ENCODE measurements around the gene LDOC1. TPM values are rescaled to one million over a fixed set of nuclear protein-coding genes. Genes with fewer than 3 reads are reported as not detected.

Gene LDOC1
- total and polyA plus RNA-seq, 2 of the 8 experiments (the other 6 are each of a cell fraction or from before 2014, with no cell fraction given) = 19.1 to 52.4 TPM

DNA sequence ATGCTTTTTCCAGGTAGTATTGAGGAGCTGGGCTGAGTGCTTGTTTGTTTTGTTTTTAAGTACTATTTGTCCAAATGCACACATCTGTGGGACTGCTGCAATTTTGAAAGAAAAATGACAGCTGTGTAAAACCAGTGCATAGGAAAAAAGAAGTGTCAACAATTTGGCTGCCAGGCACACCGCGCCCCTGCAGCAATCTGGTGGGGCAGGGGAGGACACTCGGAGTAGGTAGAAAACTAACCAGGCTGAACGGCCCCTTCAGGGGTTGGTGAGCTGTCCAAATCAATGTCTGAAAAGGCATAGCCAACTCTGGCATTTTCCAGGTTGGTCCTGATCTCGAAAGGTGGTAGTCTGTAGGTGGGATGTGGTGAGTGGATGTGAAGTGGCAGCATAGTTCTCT is 1.1 kb downstream of the LDOC1 start:
- H3K23ac ChIP-seq (ENCODE audit: insufficient read length) = no peak overlapping the region
- peak overlapping the region; percentile 67 to 96 (median 77) for H3K4me3 ChIP-seq (ENCODE audit: extremely low read depth in 1 of 4, insufficient read depth in 2 of 4, low read depth in 3 of 4, low read length in 4 of 4)
- no peak overlapping the region for H3K56ac ChIP-seq (replicated peaks; ENCODE audit: insufficient read length, low read depth, low read length)
- peaks cover 0 to 4% of the 10 kb centered on the region in 2 experiments for H4K20me1 ChIP-seq (replicated peaks in 1 of 2; ENCODE audit: control insufficient read depth in 1 of 2, insufficient read depth in 2 of 2, low read length in 2 of 2)
- H3K4me1 ChIP-seq (replicated peaks in 1 of 4; ENCODE audit: control insufficient read depth in 3 of 4, insufficient read depth in 4 of 4, low read length in 3 of 4) = peaks cover 0 to 4% (median 0%) of the 10 kb centered on the region in 4 experiments; a peak in 3 of 7 replicates
- no peaks in the 10 kb centered on the region for H3K27me3 ChIP-seq (replicated peaks in 1 of 4; ENCODE audit: control insufficient read depth in 3 of 4, extremely low read depth in 1 of 4, insufficient read depth in 3 of 4, low read length in 3 of 4)
- no peak for FAIRE-seq
- H3K9me3 ChIP-seq (ENCODE audit: insufficient read depth in 2 of 2, low read depth in 1 of 2, low read length in 1 of 2) = no peaks in the 10 kb centered on the region
- H3K4me2 ChIP-seq (ENCODE audit: insufficient read depth in 1 of 2, low read depth in 2 of 2, low read length in 2 of 2) = peak overlapping the region; percentile 76 to 81
- H3K18ac ChIP-seq (ENCODE audit: extremely low read depth, low read length) = no peak overlapping the region
- TF ChIP-seq CTBP2 (IDR thresholded peaks at IDR 0.05; ENCODE audit: borderline replicate concordance, insufficient read depth, insufficient read length, low read length) = no peak
- TF ChIP-seq SP4 (IDR thresholded peaks at IDR 0.05; ENCODE audit: low read length) = no peak
- TF ChIP-seq POLR2A (IDR thresholded peaks at IDR 0.05; ENCODE audit: control extremely low read depth in 1 of 2, low read depth in 2 of 2, low read length in 2 of 2) = no peak
- TF ChIP-seq KDM1A (IDR thresholded peaks at IDR 0.05; ENCODE audit: borderline replicate concordance, low read length) = no peak
- TF ChIP-seq, protein P1, sequence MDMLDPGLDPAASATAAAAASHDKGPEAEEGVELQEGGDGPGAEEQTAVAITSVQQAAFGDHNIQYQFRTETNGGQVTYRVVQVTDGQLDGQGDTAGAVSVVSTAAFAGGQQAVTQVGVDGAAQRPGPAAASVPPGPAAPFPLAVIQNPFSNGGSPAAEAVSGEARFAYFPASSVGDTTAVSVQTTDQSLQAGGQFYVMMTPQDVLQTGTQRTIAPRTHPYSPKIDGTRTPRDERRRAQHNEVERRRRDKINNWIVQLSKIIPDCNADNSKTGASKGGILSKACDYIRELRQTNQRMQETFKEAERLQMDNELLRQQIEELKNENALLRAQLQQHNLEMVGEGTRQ (IDR thresholded peaks at IDR 0.05; ENCODE audit: low read length) = no peak
- no peak for TF ChIP-seq SP1 (IDR thresholded peaks at IDR 0.05; ENCODE audit: low read depth, low read length)
- H2BK15ac ChIP-seq (ENCODE audit: low read length) = no peak overlapping the region
- no peak overlapping the region for H2BK5ac ChIP-seq (ENCODE audit: low read depth, low read length)
- no peak overlapping the region for H4K91ac ChIP-seq (replicated peaks; ENCODE audit: insufficient read length, low read length)
- H3K23me2 ChIP-seq (ENCODE audit: low read depth, low read length) = no peaks in the 10 kb centered on the region
- H2BK20ac ChIP-seq (ENCODE audit: low read length) = no peak overlapping the region
- no peak overlapping the region for H4K8ac ChIP-seq (ENCODE audit: extremely low read depth, insufficient read depth, low read length)
- no peak overlapping the region for H3K27ac ChIP-seq (ENCODE audit: low read depth, low read length)
- peaks cover 0 to 9% of the 10 kb centered on the region in 2 experiments; a peak in 1 of 4 replicates for H3K79me2 ChIP-seq (ENCODE audit: control insufficient read depth in 1 of 2, insufficient read depth in 2 of 2, low read length in 2 of 2)
- 0 out of 2 replicates have a peak overlapping the region, but pooled peaks have one; percentile 75 for H2AK5ac ChIP-seq (ENCODE audit: low read depth, low read length)
- H2BK120ac ChIP-seq (replicated peaks; ENCODE audit: low read depth, low read length) = no peak overlapping the region
- POLR2A ChIA-PET (ENCODE audit: partially characterized antibody) = interaction anchor here (1.5 kb wide), 1 partner anchor 354 kb away, joined by 6 read pairs; no protein-coding TSS in a partner anchor
- H3K4ac ChIP-seq (replicated peaks; ENCODE audit: insufficient read length, low read depth, low read length) = no peak overlapping the region
- CTCF ChIA-PET (ENCODE audit: partially characterized antibody) = no interaction called here
- peak overlapping the region in 2 of 4 experiments; percentile 30 to 92; a peak in 2 of 7 replicates for H3K9ac ChIP-seq (replicated peaks in 1 of 4; ENCODE audit: extremely low read depth in 1 of 4, low read depth in 3 of 4, low read length in 3 of 4)
- no peak overlapping the region for H2AFZ ChIP-seq (ENCODE audit: low read length)
- no peak overlapping the region for H3K14ac ChIP-seq (ENCODE audit: insufficient read length)
- 81% methylated on average over 5 of the region's 5 CpGs; no CpG with 5 or more reads in 1 of the 2 experiments for WGBS, 2 experiments (ENCODE audit: extremely low coverage in 1 of 2, insufficient coverage in 1 of 2, insufficient read length in 1 of 2, insufficient replicate concordance in 2 of 2, low coverage in 1 of 2, low lambda C conversion rate in 2 of 2, missing lambda C conversion rate in 1 of 2)
- no peaks in the 10 kb centered on the region; the same call in 1 of the 2 replicates for H3K79me1 ChIP-seq (ENCODE audit: low read depth, low read length)
- no peaks in the 10 kb centered on the region; a peak in 1 of 8 replicates for H3K36me3 ChIP-seq (ENCODE audit: control insufficient read depth in 2 of 4, insufficient read depth in 4 of 4, low read length in 3 of 4)
- H4K5ac ChIP-seq (ENCODE audit: insufficient read length, low read depth, low read length) = no peak overlapping the region
- H2BK12ac ChIP-seq (ENCODE audit: low read depth, low read length) = no peak overlapping the region
- DNase-seq (ENCODE audit: low read depth in 1 of 2, low spot score in 2 of 2) = no peak

Data from H1 (cell line).